Gastroesophageal sphincter (tissue), 4 donors: ENCODE results near the gene CORO2B. TPM values are rescaled to one million over a fixed set of nuclear protein-coding genes. Genes with fewer than 3 reads are reported as not detected.
"Not testable (repeated sequence)": the region's sequence is repeated elsewhere in the genome, so short reads cannot be mapped to it uniquely, and the experiment has no call there.

Experiments used
- ATAC-seq: fragments of 150-250 bp; one replicate; pipeline ENCODE4 v1.9.1; 2016; ENCODE audit warnings: mild to moderate bottlenecking, moderate library complexity
- H3K27ac ChIP-seq, 4 donors: fragments of 200-600 bp; sonication (generic) in 3 of 4; 1 replicate in 3 of 4; 2 replicates in 1 of 4; pipeline ENCODE4 v1.5.1; 2016 to 2019
- H3K27me3 ChIP-seq: fragments of 200-600 bp; sonication (generic); one replicate; pipeline ENCODE4 v1.5.1; 2019
- H3K36me3 ChIP-seq, 2 donors: fragments of 200-600 bp; sonication (generic); one replicate each; pipeline ENCODE4 v1.5.1; 2019; ENCODE audit warnings: control low read depth in 1 of 2
- H3K4me1 ChIP-seq, 3 donors: fragments of 200-600 bp; sonication (generic); 1 replicate in 2 of 3; 2 replicates in 1 of 3; pipeline ENCODE4 v1.5.1; 2016 to 2019; ENCODE audit warnings: control low read depth in 2 of 3
- H3K4me3 ChIP-seq, 2 donors: fragments of 200-600 bp; sonication (generic); one replicate each; pipeline ENCODE4 v1.5.1; 2019; ENCODE audit warnings: mild to moderate bottlenecking in 1 of 2, moderate library complexity in 1 of 2
- H3K9me3 ChIP-seq, 3 donors: fragments of 200-600 bp; sonication (generic); one replicate each; pipeline ENCODE4 v1.5.1; 2017 to 2019; ENCODE audit warnings: control low read depth in 2 of 3
- CTCF ChIP-seq, 4 experiments: fragments of 200-600 bp in 2 of 4; fragments of 450-650 bp in 2 of 4; sonication (generic) in 1 of 4; IDR thresholded peaks; one replicate each; pipeline ENCODE4 v1.5.1; 2017 to 2019; ENCODE audit warnings: antibody characterized with exemption in 4 of 4, mild to moderate bottlenecking in 2 of 4, moderate library complexity in 2 of 4
- EP300 ChIP-seq: sonication (generic); formaldehyde crosslinking; IDR thresholded peaks from one replicate; pipeline ENCODE4 v1.6.1; 2017; ENCODE audit warnings: antibody characterized with exemption, mild to moderate bottlenecking
- POLR2A ChIP-seq, 2 donors: fragments of 450-650 bp; IDR thresholded peaks; one replicate each; pipeline ENCODE4 v1.6.1; 2017; ENCODE audit warnings: antibody characterized with exemption in 2 of 2, mild to moderate bottlenecking in 2 of 2, moderate library complexity in 1 of 2
- POLR2AphosphoS5 ChIP-seq: sonication (generic); formaldehyde crosslinking; IDR thresholded peaks from one replicate; pipeline ENCODE4 v1.6.1; 2017; ENCODE audit warnings: antibody characterized with exemption
- WGBS, 2 donors: methylation state at CpG; one replicate each; pipeline ENCODE4 v1.1.5; 2018; ENCODE audit warnings: low coverage in 1 of 2; 5-methylcytosine and 5-hydroxymethylcytosine counted together
- total RNA-seq, 4 donors: library from RNA; depleted of rRNA; stranded (reverse); fragments of >200 nt; gene quantifications; one replicate each; pipeline ENCODE4 v1.1.0, GENCODE V29; 2016

Gene CORO2B
- total RNA-seq, 4 donors from 2014 or later: 3.2 to 9.1 (median 6.6) TPM

GRCh38 chr15:68646696-68647095, 67.9 kb downstream of the CORO2B start:
- ATAC-seq: no peak
- peaks cover 4% of the 10 kb centered on the region for H3K27me3 ChIP-seq
- TF ChIP-seq POLR2A (IDR thresholded peaks at IDR 0.05): no peak
- TF ChIP-seq CTCF (IDR thresholded peaks at IDR 0.05): no peak
- no peak for TF ChIP-seq POLR2AphosphoS5
- TF ChIP-seq EP300: no peak
- H3K4me3 ChIP-seq: no peak overlapping the region
- WGBS, 2 donors: 86% methylated on average over 4 of the region's 5 CpGs; no CpG with 5 or more reads in 1 of the 2 donors
- no peaks in the 10 kb centered on the region for H3K4me1 ChIP-seq
- no peak overlapping the region for H3K27ac ChIP-seq
- no peaks in the 10 kb centered on the region for H3K9me3 ChIP-seq
- H3K36me3 ChIP-seq: no peaks in the 10 kb centered on the region

GRCh38 chr15:68647361-68647760, 68.6 kb downstream of the CORO2B start:
- not testable (repeated sequence) for H3K27ac ChIP-seq, H3K4me1 ChIP-seq, H3K4me3 ChIP-seq, H3K36me3 ChIP-seq, H3K27me3 ChIP-seq, H3K9me3 ChIP-seq, ATAC-seq
- WGBS, 2 donors: 86% methylated on average over 8 of the region's 13 CpGs; no CpG with 5 or more reads in 1 of the 2 donors

- WGBS, 2 donors: 64% methylated on average over 7 of the region's 23 CpGs; no CpG with 5 or more reads in 1 of the 2 donors
- no peaks in the 10 kb centered on the region for H3K9me3 ChIP-seq
- H3K36me3 ChIP-seq: no peaks in the 10 kb centered on the region
- H3K27me3 ChIP-seq: peaks cover 9% of the 10 kb centered on the region
- ATAC-seq: no peak
- H3K4me3 ChIP-seq: no peak overlapping the region
- H3K4me1 ChIP-seq: peaks cover 0 to 9% (median 0%) of the 10 kb centered on the region in 3 donors
- peak overlapping the region in 1 of 4 donors; percentile 19 for H3K27ac ChIP-seq
- TF ChIP-seq POLR2AphosphoS5 (no peak), CTCF (IDR thresholded peaks at IDR 0.05) (peak in 3 of 4 experiments; percentile 40 to 68 (median 46)), EP300 (no peak)
Observed at GRCh38 chr15:68650901-68651709, 72.3 kb downstream of the CORO2B start.

GRCh38 chr15:68651916-68652525, 73.2 kb downstream of the CORO2B start:
- H3K9me3 ChIP-seq: no peaks in the 10 kb centered on the region
- no peaks in the 10 kb centered on the region for H3K36me3 ChIP-seq
- H3K4me1 ChIP-seq: peaks cover 0 to 9% (median 0%) of the 10 kb centered on the region in 3 donors
- no peak overlapping the region for H3K4me3 ChIP-seq
- WGBS, 2 donors: 69 to 87% methylated on average over 3 to 6 of the region's 9 CpGs
- no peak for TF ChIP-seq EP300
- H3K27ac ChIP-seq: peak overlapping the region in 1 of 4 donors; percentile 19
- H3K27me3 ChIP-seq: peaks cover 9% of the 10 kb centered on the region
- ATAC-seq: no peak

GRCh38 chr15:68653031-68653635, 74.3 kb downstream of the CORO2B start:
- no peak for ATAC-seq
- H3K9me3 ChIP-seq: no peaks in the 10 kb centered on the region
- 78% methylated on average over 3 of the region's 6 CpGs; no CpG with 5 or more reads in 1 of the 2 donors for WGBS, 2 donors

More at GRCh38 chr15:68653031-68653635, 74.3 kb downstream of the CORO2B start:
- no peak overlapping the region for H3K4me3 ChIP-seq
- H3K4me1 ChIP-seq: peaks cover 0 to 9% (median 0%) of the 10 kb centered on the region in 3 donors
- H3K27ac ChIP-seq: no peak overlapping the region
- H3K36me3 ChIP-seq: no peaks in the 10 kb centered on the region
- H3K27me3 ChIP-seq: peaks cover 5% of the 10 kb centered on the region
- TF ChIP-seq POLR2AphosphoS5: no peak
- no peak for TF ChIP-seq EP300
- no peak for TF ChIP-seq CTCF (IDR thresholded peaks at IDR 0.05)
- no peak for TF ChIP-seq POLR2A (IDR thresholded peaks at IDR 0.05)
